Endothelial cell of umbilical vein (primary cell): ENCODE data around the gene TPPP2.

Experiments used
- CTCF ChIP-seq, 2 donors: IDR thresholded peaks; 1 replicate in 1 of 2; 2 replicates in 1 of 2; pipeline ENCODE4 v1.5.1; 2011; ENCODE audit warnings: low read length in 2 of 2, mild to moderate bottlenecking in 2 of 2, moderate library complexity in 2 of 2, control low read depth in 1 of 2, inconsistent platforms in 1 of 2, low read depth in 1 of 2; ENCODE audit not compliant: insufficient read depth in 1 of 2; ENCODE audit errors: extremely low read depth in 1 of 2
- EZH2 ChIP-seq: IDR thresholded peaks from 2 replicates; pipeline ENCODE4 v1.6.1; 2012; ENCODE audit warnings: borderline replicate concordance, low read depth, mild to moderate bottlenecking, moderate library complexity, low read length, inconsistent platforms; ENCODE audit not compliant: severe bottlenecking
- FOS ChIP-seq: IDR thresholded peaks from 2 replicates; pipeline ENCODE4 v1.6.1; 2011; ENCODE audit warnings: mild to moderate bottlenecking, low read length, moderate library complexity, borderline replicate concordance; ENCODE audit not compliant: insufficient read depth
- JUN ChIP-seq: IDR thresholded peaks from 2 replicates; pipeline ENCODE4 v1.6.1; 2011; ENCODE audit warnings: borderline replicate concordance, low read depth; ENCODE audit not compliant: insufficient read length, insufficient read depth
- MAX ChIP-seq: IDR thresholded peaks from 2 replicates; pipeline ENCODE4 v1.6.1; 2011; ENCODE audit not compliant: insufficient read depth, insufficient read length
- MYC ChIP-seq: IDR thresholded peaks from one replicate; pipeline ENCODE4 v1.6.1; 2011; ENCODE audit warnings: mild to moderate bottlenecking, low read depth, low read length
- POLR2A ChIP-seq: IDR thresholded peaks from 2 replicates; pipeline ENCODE4 v1.6.1; 2012; ENCODE audit warnings: low read depth, mild to moderate bottlenecking, control low read depth, low read length
- POLR2AphosphoS5 ChIP-seq: IDR thresholded peaks from 2 replicates; pipeline ENCODE4 v1.6.1; 2012; ENCODE audit warnings: low read depth, mild to moderate bottlenecking, control low read depth, low read length, moderate library complexity; ENCODE audit not compliant: insufficient read depth

- TF ChIP-seq CTCF (IDR thresholded peaks at IDR 0.05; ENCODE audit: extremely low read depth in 1 of 2, insufficient read depth in 1 of 2, low read depth in 1 of 2, low read length in 2 of 2) (peak; percentile 41 to 59), FOS (no peak), EZH2 (no peak), JUN (no peak), POLR2A (no peak), POLR2AphosphoS5 (no peak), MAX (no peak), MYC (no peak)
Observed at GRCh38 chr14:21039585-21040369, 9.8 kb downstream of the TPPP2 start.
